Natural killer cell treated with Interleukin-12 subunit alpha and Interleukin-12 subunit beta and Interleukin-15 and Interleukin-18, amount 100 ng/mL, for 72 hours (primary cell): ENCODE measurements around the gene GSTK1. TPM values are rescaled to one million over a fixed set of nuclear protein-coding genes. Genes with fewer than 3 reads are reported as not detected.
"Not testable (repeated sequence)": the region's sequence is repeated elsewhere in the genome, so short reads cannot be mapped to it uniquely, and the experiment has no call there.

Source experiments
- ATAC-seq, 2 donors: fragments of 150-1000 bp; cut with Tn5 transposase in 1 of 2; sonication (Bioruptor Pico), chemical (Tn5 transposase) in 1 of 2; 2 replicates each; pipeline ENCODE4 v1.10.0; 2021
- DNase-seq: peaks from one replicate; pipeline ENCODE4 v3.0.0; 2022; ENCODE audit warnings: low spot score
- H3K27ac Mint-ChIP-seq, 2 donors: 1 replicate in 1 of 2; 2 replicates in 1 of 2; pipeline ENCODE4 v1.8.0; 2022; ENCODE audit warnings: mixed read lengths in 2 of 2, mild to moderate bottlenecking in 1 of 2, moderate library complexity in 1 of 2
- H3K27me3 Mint-ChIP-seq, 2 donors: 1 replicate in 1 of 2; 2 replicates in 1 of 2; pipeline ENCODE4 v1.8.0; 2022; ENCODE audit warnings: mixed read lengths in 2 of 2
- H3K36me3 Mint-ChIP-seq: one replicate; pipeline ENCODE4 v1.8.0; 2022; ENCODE audit warnings: mixed read lengths
- H3K4me1 Mint-ChIP-seq, 2 donors: 1 replicate in 1 of 2; 2 replicates in 1 of 2; pipeline ENCODE4 v1.8.0; 2022; ENCODE audit warnings: low read depth in 2 of 2, mixed read lengths in 2 of 2, mild to moderate bottlenecking in 1 of 2
- H3K4me3 Mint-ChIP-seq: one replicate; pipeline ENCODE4 v1.8.0; 2022; ENCODE audit warnings: mixed read lengths
- H3K9me3 Mint-ChIP-seq: 2 replicates; pipeline ENCODE4 v1.8.0; 2022; ENCODE audit warnings: mixed read lengths
- total RNA-seq, 2 donors: library from RNA; stranded (reverse); gene quantifications; one replicate each; pipeline ENCODE4 v1.2.3, GENCODE V29; 2022

The GSTK1 gene
- 100 to 1,000 TPM; 133 to 233 TPM for total RNA-seq

- peaks cover 29 to 42% of the 10 kb centered on the region in 2 donors for H3K4me1 Mint-ChIP-seq
- H3K9me3 Mint-ChIP-seq, result no peaks in the 10 kb centered on the region
- H3K27ac Mint-ChIP-seq, result peak within 1 kb of the TSS; percentile 98
- H3K4me3 Mint-ChIP-seq, result peak within 1 kb of the TSS; percentile 90
- ATAC-seq (peak; percentile 99), DNase-seq (peak; percentile 95)
- H3K36me3 Mint-ChIP-seq, result peaks cover 6% of the 10 kb centered on the region
- no peaks in the 10 kb centered on the region for H3K27me3 Mint-ChIP-seq
Measured at GRCh38 chr7:143263266-143264195, at the start of gene GSTK1. Gene GSTK1 (plus strand): TSS chr7:143263441. CDS start chr7:143263514, 73 bp downstream.

GRCh38 chr7:143213478-143213877, 49.8 kb upstream of the GSTK1 start:
- not testable (repeated sequence) for ATAC-seq, H3K27ac Mint-ChIP-seq, DNase-seq, H3K4me3 Mint-ChIP-seq, H3K9me3 Mint-ChIP-seq, H3K4me1 Mint-ChIP-seq, H3K36me3 Mint-ChIP-seq, H3K27me3 Mint-ChIP-seq

GRCh38 chr7:143214789-143215679, 48.2 kb upstream of the GSTK1 start:
- H3K27me3 Mint-ChIP-seq, result peaks cover 0 to 7% of the 10 kb centered on the region in 2 donors
- no peaks in the 10 kb centered on the region for H3K4me1 Mint-ChIP-seq
- no peak overlapping the region for H3K27ac Mint-ChIP-seq
- no peaks in the 10 kb centered on the region for H3K36me3 Mint-ChIP-seq
- H3K9me3 Mint-ChIP-seq, result no peaks in the 10 kb centered on the region
- H3K4me3 Mint-ChIP-seq, result no peak overlapping the region
- DNase-seq (peak; percentile 67), ATAC-seq (peak; percentile 77 to 86)

GRCh38 chr7:143216151-143216550, 47.1 kb upstream of the GSTK1 start:
- H3K27ac Mint-ChIP-seq, result no peak overlapping the region
- H3K36me3 Mint-ChIP-seq, result no peaks in the 10 kb centered on the region
- no peak for ATAC-seq
- H3K9me3 Mint-ChIP-seq, result no peaks in the 10 kb centered on the region
- H3K4me3 Mint-ChIP-seq, result no peak overlapping the region
- no peaks in the 10 kb centered on the region for H3K4me1 Mint-ChIP-seq
- DNase-seq, result no peak
- H3K27me3 Mint-ChIP-seq, result peaks cover 0 to 7% of the 10 kb centered on the region in 2 donors

- H3K4me1 Mint-ChIP-seq, result no peaks in the 10 kb centered on the region
- H3K27ac Mint-ChIP-seq, result no peak overlapping the region
- no peaks in the 10 kb centered on the region for H3K9me3 Mint-ChIP-seq
- no peaks in the 10 kb centered on the region for H3K36me3 Mint-ChIP-seq
- peaks cover under 1 to 10% of the 10 kb centered on the region in 2 donors for H3K27me3 Mint-ChIP-seq
- no peak overlapping the region for H3K4me3 Mint-ChIP-seq
- ATAC-seq (no peak), DNase-seq (no peak)
Measured at GRCh38 chr7:143216686-143217085, 46.6 kb upstream of the GSTK1 start.

GRCh38 chr7:143217806-143218205, 45.4 kb upstream of the GSTK1 start:
- peaks cover 12 to 16% of the 10 kb centered on the region in 2 donors for H3K27me3 Mint-ChIP-seq
- DNase-seq (no peak), ATAC-seq (no peak)
- H3K27ac Mint-ChIP-seq, result no peak overlapping the region
- H3K4me3 Mint-ChIP-seq, result no peak overlapping the region
- no peaks in the 10 kb centered on the region for H3K36me3 Mint-ChIP-seq
- H3K9me3 Mint-ChIP-seq, result no peaks in the 10 kb centered on the region
- no peaks in the 10 kb centered on the region for H3K4me1 Mint-ChIP-seq

GRCh38 chr7:143221286-143221685, 42.0 kb upstream of the GSTK1 start:
- no peak overlapping the region for H3K4me3 Mint-ChIP-seq
- no peaks in the 10 kb centered on the region for H3K9me3 Mint-ChIP-seq
- no peak overlapping the region for H3K27ac Mint-ChIP-seq
- ATAC-seq (no peak), DNase-seq (no peak)
- H3K36me3 Mint-ChIP-seq, result no peaks in the 10 kb centered on the region
- peaks cover 25 to 29% of the 10 kb centered on the region in 2 donors for H3K27me3 Mint-ChIP-seq
- no peaks in the 10 kb centered on the region for H3K4me1 Mint-ChIP-seq

GRCh38 chr7:143221737-143222136, 41.5 kb upstream of the GSTK1 start, which contains the start of gene TAS2R40:
Gene TAS2R40 (plus strand): TSS chr7:143222037. CDS start chr7:143222079, 42 bp downstream.
- H3K27me3 Mint-ChIP-seq, result peaks cover 25 to 29% of the 10 kb centered on the region in 2 donors
- no peak for ATAC-seq
- no peaks in the 10 kb centered on the region for H3K36me3 Mint-ChIP-seq
- H3K9me3 Mint-ChIP-seq, result no peaks in the 10 kb centered on the region
- no peak for DNase-seq
- no peaks in the 10 kb centered on the region for H3K4me1 Mint-ChIP-seq
- H3K27ac Mint-ChIP-seq, result no peak within 1 kb of the TSS
- no peak within 1 kb of the TSS for H3K4me3 Mint-ChIP-seq

GRCh38 chr7:143222782-143223181, 40.5 kb upstream of the GSTK1 start:
- ATAC-seq (no peak), DNase-seq (no peak)
- no peak overlapping the region for H3K4me3 Mint-ChIP-seq
- H3K27ac Mint-ChIP-seq, result no peak overlapping the region
- H3K36me3 Mint-ChIP-seq, result no peaks in the 10 kb centered on the region
- no peaks in the 10 kb centered on the region for H3K4me1 Mint-ChIP-seq
- no peaks in the 10 kb centered on the region for H3K9me3 Mint-ChIP-seq
- H3K27me3 Mint-ChIP-seq, result peaks cover 25 to 28% of the 10 kb centered on the region in 2 donors

- Mint-ChIP-seq H3K4me1 (no peaks in the 10 kb centered on the region), H3K27me3 (peaks cover 25 to 27% of the 10 kb centered on the region in 2 donors)
- no peak for ATAC-seq
Measured at GRCh38 chr7:143223784-143224183, 39.5 kb upstream of the GSTK1 start.

GRCh38 chr7:143225047-143225446, 38.2 kb upstream of the GSTK1 start:
- ATAC-seq (no peak), DNase-seq (no peak)
- H3K4me1 Mint-ChIP-seq, result no peaks in the 10 kb centered on the region
- H3K27me3 Mint-ChIP-seq, result peaks cover 24 to 25% of the 10 kb centered on the region in 2 donors
- H3K27ac Mint-ChIP-seq, result no peak overlapping the region
- H3K9me3 Mint-ChIP-seq, result no peaks in the 10 kb centered on the region
- H3K4me3 Mint-ChIP-seq, result no peak overlapping the region
- no peaks in the 10 kb centered on the region for H3K36me3 Mint-ChIP-seq

More at GRCh38 chr7:143223784-143224183, 39.5 kb upstream of the GSTK1 start:
- DNase-seq, result no peak
- H3K4me3 Mint-ChIP-seq, result no peak overlapping the region
- H3K36me3 Mint-ChIP-seq, result no peaks in the 10 kb centered on the region
- no peak overlapping the region for H3K27ac Mint-ChIP-seq
- H3K9me3 Mint-ChIP-seq, result no peaks in the 10 kb centered on the region

- H3K4me3 Mint-ChIP-seq, result no peak overlapping the region
- no peaks in the 10 kb centered on the region for H3K36me3 Mint-ChIP-seq
- H3K9me3 Mint-ChIP-seq, result no peaks in the 10 kb centered on the region
- no peaks in the 10 kb centered on the region for H3K4me1 Mint-ChIP-seq
- peaks cover 13 to 20% of the 10 kb centered on the region in 2 donors for H3K27me3 Mint-ChIP-seq
- no peak overlapping the region for H3K27ac Mint-ChIP-seq
- DNase-seq (no peak), ATAC-seq (no peak)
Measured at GRCh38 chr7:143227806-143228205, 35.4 kb upstream of the GSTK1 start.

GRCh38 chr7:143229054-143229790, 34.0 kb upstream of the GSTK1 start:
- DNase-seq (no peak), ATAC-seq (no peak)
- peaks cover 0 to 12% of the 10 kb centered on the region in 2 donors for H3K27me3 Mint-ChIP-seq
- no peaks in the 10 kb centered on the region for H3K4me1 Mint-ChIP-seq
- no peaks in the 10 kb centered on the region for H3K36me3 Mint-ChIP-seq
- no peak overlapping the region for H3K4me3 Mint-ChIP-seq
- no peaks in the 10 kb centered on the region for H3K9me3 Mint-ChIP-seq
- no peak overlapping the region for H3K27ac Mint-ChIP-seq
